ENCODE measurements around the gene CDH23. TPM values are rescaled to one million over a fixed set of nuclear protein-coding genes. Genes with fewer than 3 reads are reported as not detected.

CDH23 gene
- total and polyA plus RNA-seq, 2 experiments from 2014 or later: 0.30 to 1.5 TPM

GRCh38 chr10:71383972-71384687 lies 12.6 kb upstream of the CDH23 start:
- Histone ChIP-seq H3K9me2 (replicated peaks; ENCODE audit: insufficient read depth) (no peaks in the 10 kb centered on the region), H3K27ac (no peak overlapping the region), H3K4me2 (no peak overlapping the region), H3K79me2 (no peaks in the 10 kb centered on the region), H3K27me3 (no peaks in the 10 kb centered on the region), H3K4me1 (ENCODE audit: insufficient read depth) (no peaks in the 10 kb centered on the region), H3K36me3 (replicated peaks; ENCODE audit: insufficient read depth, low read depth) (no peaks in the 10 kb centered on the region), H3K9me3 (ENCODE audit: low read depth) (no peaks in the 10 kb centered on the region), H4K20me1 (ENCODE audit: insufficient read depth, poor library complexity, severe bottlenecking) (no peaks in the 10 kb centered on the region), H3K4me3 (no peak overlapping the region), H2AFZ (no peak overlapping the region)
- WGBS (ENCODE audit: low lambda C conversion rate, missing lambda C conversion rate): 34% methylated on average over 8 of the region's 10 CpGs
- DNase-seq (ENCODE audit: low spot score): peak; percentile 75
- peak; percentile 90 for TF ChIP-seq CTCF (IDR thresholded peaks at IDR 0.05; ENCODE audit: poor library complexity)
- TF ChIP-seq EZH2 (IDR thresholded peaks at IDR 0.05; ENCODE audit: borderline replicate concordance): no peak

GRCh38 chr10:71388171-71388570 lies 8.5 kb upstream of the CDH23 start:
- TF ChIP-seq EZH2 (IDR thresholded peaks at IDR 0.05; ENCODE audit: borderline replicate concordance) (no peak), EZH2phosphoT487 (IDR thresholded peaks at IDR 0.05; ENCODE audit: low read depth, severe bottlenecking, unreplicated experiment) (no peak), CTCF (IDR thresholded peaks at IDR 0.05; ENCODE audit: poor library complexity) (no peak)
- H3K27ac ChIP-seq: no peak overlapping the region
- no peaks in the 10 kb centered on the region for H4K20me1 ChIP-seq (ENCODE audit: insufficient read depth, poor library complexity, severe bottlenecking)
- WGBS (ENCODE audit: low lambda C conversion rate, missing lambda C conversion rate): 86% methylated on average over 5 of the region's 5 CpGs
- no peak overlapping the region for H3K4me3 ChIP-seq
- peaks cover 5% of the 10 kb centered on the region for H3K27me3 ChIP-seq
- no peaks in the 10 kb centered on the region for H3K79me2 ChIP-seq
- H3K36me3 ChIP-seq (replicated peaks; ENCODE audit: insufficient read depth, low read depth): no peaks in the 10 kb centered on the region
- no peak overlapping the region for H3K4me2 ChIP-seq
- no peaks in the 10 kb centered on the region for H3K9me3 ChIP-seq (ENCODE audit: low read depth)
- H2AFZ ChIP-seq: no peak overlapping the region
- no peak for DNase-seq (ENCODE audit: low spot score)
- H3K9me2 ChIP-seq (replicated peaks; ENCODE audit: insufficient read depth): no peaks in the 10 kb centered on the region
- H3K4me1 ChIP-seq (ENCODE audit: insufficient read depth): no peaks in the 10 kb centered on the region

GRCh38 chr10:71388583-71389310 lies 8.0 kb upstream of the CDH23 start:
- H3K27me3 ChIP-seq: peaks cover 5% of the 10 kb centered on the region
- H3K4me1 ChIP-seq (ENCODE audit: insufficient read depth): no peaks in the 10 kb centered on the region
- no peaks in the 10 kb centered on the region for H3K36me3 ChIP-seq (replicated peaks; ENCODE audit: insufficient read depth, low read depth)
- H3K79me2 ChIP-seq: no peaks in the 10 kb centered on the region
- no peaks in the 10 kb centered on the region for H3K9me3 ChIP-seq (ENCODE audit: low read depth)
- H4K20me1 ChIP-seq (ENCODE audit: insufficient read depth, poor library complexity, severe bottlenecking): no peaks in the 10 kb centered on the region
- H3K27ac ChIP-seq: no peak overlapping the region
- 85% methylated on average over 8 of the region's 8 CpGs for WGBS (ENCODE audit: low lambda C conversion rate, missing lambda C conversion rate)
- H3K4me2 ChIP-seq: no peak overlapping the region
- no peak overlapping the region for H2AFZ ChIP-seq
- no peaks in the 10 kb centered on the region for H3K9me2 ChIP-seq (replicated peaks; ENCODE audit: insufficient read depth)
- TF ChIP-seq EZH2phosphoT487 (IDR thresholded peaks at IDR 0.05; ENCODE audit: low read depth, severe bottlenecking, unreplicated experiment) (no peak), EZH2 (IDR thresholded peaks at IDR 0.05; ENCODE audit: borderline replicate concordance) (no peak), CTCF (IDR thresholded peaks at IDR 0.05; ENCODE audit: poor library complexity) (no peak)
- DNase-seq (ENCODE audit: low spot score): no peak
- H3K4me3 ChIP-seq: no peak overlapping the region
